ENCODE results near the gene PROZ. TPM values are rescaled to one million over a fixed set of nuclear protein-coding genes. Genes with fewer than 3 reads are reported as not detected.

The PROZ gene
- total and polyA plus RNA-seq, 9 of the 15 experiments (the other 6 are each of a cell fraction or from before 2014, with no cell fraction given) = not detected

DNA sequence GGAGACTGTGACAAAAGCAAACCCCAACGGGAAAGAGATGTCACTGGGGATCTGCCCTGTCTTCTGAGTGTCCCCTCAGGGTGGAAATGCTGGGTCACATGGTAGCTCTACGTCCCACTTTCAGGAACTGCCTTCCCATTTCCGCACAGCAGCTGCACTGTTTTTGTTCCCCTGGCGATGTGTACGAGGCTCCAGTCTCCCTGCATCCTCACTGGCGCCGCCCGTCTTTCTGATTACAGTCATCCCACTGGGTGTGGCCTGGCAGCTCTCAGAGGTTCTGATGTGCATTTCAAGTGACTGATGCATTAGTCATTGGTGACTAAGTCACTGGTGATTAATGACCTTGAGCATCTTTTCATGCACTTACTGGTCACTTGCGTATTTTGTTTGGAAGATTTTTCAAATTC, 28.8 kb downstream of the PROZ start (continued):
- TF ChIP-seq, protein P1, sequence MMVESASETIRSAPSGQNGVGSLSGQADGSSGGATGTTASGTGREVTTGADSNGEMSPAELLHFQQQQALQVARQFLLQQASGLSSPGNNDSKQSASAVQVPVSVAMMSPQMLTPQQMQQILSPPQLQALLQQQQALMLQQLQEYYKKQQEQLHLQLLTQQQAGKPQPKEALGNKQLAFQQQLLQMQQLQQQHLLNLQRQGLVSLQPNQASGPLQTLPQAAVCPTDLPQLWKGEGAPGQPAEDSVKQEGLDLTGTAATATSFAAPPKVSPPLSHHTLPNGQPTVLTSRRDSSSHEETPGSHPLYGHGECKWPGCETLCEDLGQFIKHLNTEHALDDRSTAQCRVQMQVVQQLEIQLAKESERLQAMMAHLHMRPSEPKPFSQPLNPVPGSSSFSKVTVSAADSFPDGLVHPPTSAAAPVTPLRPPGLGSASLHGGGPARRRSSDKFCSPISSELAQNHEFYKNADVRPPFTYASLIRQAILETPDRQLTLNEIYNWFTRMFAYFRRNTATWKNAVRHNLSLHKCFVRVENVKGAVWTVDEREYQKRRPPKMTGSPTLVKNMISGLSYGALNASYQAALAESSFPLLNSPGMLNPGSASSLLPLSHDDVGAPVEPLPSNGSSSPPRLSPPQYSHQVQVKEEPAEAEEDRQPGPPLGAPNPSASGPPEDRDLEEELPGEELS (CRISPR knock-in tag; IDR thresholded peaks at IDR 0.05; ENCODE audit: borderline replicate concordance) = no peak
- TF ChIP-seq ZC3H8 (IDR thresholded peaks at IDR 0.05) (no peak), HNRNPL (IDR thresholded peaks at IDR 0.05; ENCODE audit: low read depth, low read length) (no peak), RBFOX2 (IDR thresholded peaks at IDR 0.05; ENCODE audit: low read depth, low read length) (no peak), POLR2B (IDR thresholded peaks at IDR 0.05; ENCODE audit: low read depth, partially characterized antibody) (no peak), RFX7 (CRISPR knock-in tag; IDR thresholded peaks at IDR 0.05) (no peak), GTF2A2 (tag; IDR thresholded peaks at IDR 0.05) (no peak), NR1H2 (CRISPR knock-in tag; IDR thresholded peaks at IDR 0.05) (no peak), ZNF785 (CRISPR knock-in tag; IDR thresholded peaks at IDR 0.05) (no peak)
- TF ChIP-seq, protein P2, sequence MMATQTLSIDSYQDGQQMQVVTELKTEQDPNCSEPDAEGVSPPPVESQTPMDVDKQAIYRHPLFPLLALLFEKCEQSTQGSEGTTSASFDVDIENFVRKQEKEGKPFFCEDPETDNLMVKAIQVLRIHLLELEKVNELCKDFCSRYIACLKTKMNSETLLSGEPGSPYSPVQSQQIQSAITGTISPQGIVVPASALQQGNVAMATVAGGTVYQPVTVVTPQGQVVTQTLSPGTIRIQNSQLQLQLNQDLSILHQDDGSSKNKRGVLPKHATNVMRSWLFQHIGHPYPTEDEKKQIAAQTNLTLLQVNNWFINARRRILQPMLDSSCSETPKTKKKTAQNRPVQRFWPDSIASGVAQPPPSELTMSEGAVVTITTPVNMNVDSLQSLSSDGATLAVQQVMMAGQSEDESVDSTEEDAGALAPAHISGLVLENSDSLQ (IDR thresholded peaks at IDR 0.05) = peak; percentile 86

All from K562 (cell line).